NOMO-1 treated with dmso at 0.1 percent for 144 hours (cell line): ENCODE data around the gene IQCH.
A peak's percentile ranks its signal among the peaks of the same experiment; 100 is the strongest.
"Not testable (repeated sequence)": the region's sequence is repeated elsewhere in the genome, so short reads cannot be mapped to it uniquely, and the experiment has no call there.

Experiments
- DNase-seq: peaks from one replicate; lab custom pipeline; 2025; ENCODE audit not compliant: unreplicated experiment; lab: John Stamatoyannopoulos, UW

IQCH gene

GRCh38 chr15:67433495-67434099 is 179.0 kb downstream of the IQCH start:
- DNase-seq = peak; percentile 4

GRCh38 chr15:67436351-67437250 is 182.0 kb downstream of the IQCH start:
- DNase-seq = not testable (repeated sequence)

- no peak for DNase-seq
Measured at GRCh38 chr15:67444100-67444499, 189.5 kb downstream of the IQCH start.

- no peak for DNase-seq
Measured at GRCh38 chr15:67446449-67446848, 191.9 kb downstream of the IQCH start.

GRCh38 chr15:67448372-67448771 is 193.8 kb downstream of the IQCH start:
- DNase-seq = not testable (repeated sequence)

- not testable (repeated sequence) for DNase-seq
Measured at GRCh38 chr15:67453703-67454102, 199.1 kb downstream of the IQCH start.

- peak; percentile 51 for DNase-seq
Measured at GRCh38 chr15:67456677-67457529, 202.3 kb downstream of the IQCH start.

- no peak for DNase-seq
Measured at GRCh38 chr15:67458331-67459029, 203.9 kb downstream of the IQCH start.

- no peak for DNase-seq
Measured at GRCh38 chr15:67460521-67460920, 205.9 kb downstream of the IQCH start.

GRCh38 chr15:67461735-67462134 is 207.1 kb downstream of the IQCH start:
- no peak for DNase-seq

- DNase-seq = no peak
Measured at GRCh38 chr15:67462875-67463274, 208.3 kb downstream of the IQCH start.

- DNase-seq = no peak
Measured at GRCh38 chr15:67463488-67463887, 208.9 kb downstream of the IQCH start.

- no peak for DNase-seq
Measured at GRCh38 chr15:67465196-67465952, 210.8 kb downstream of the IQCH start.

- no peak for DNase-seq
Measured at GRCh38 chr15:67468416-67468815, 213.8 kb downstream of the IQCH start.

- DNase-seq = no peak
Measured at GRCh38 chr15:67469680-67470079, 215.1 kb downstream of the IQCH start.

- no peak for DNase-seq
Measured at GRCh38 chr15:67472957-67473356, 218.4 kb downstream of the IQCH start.

GRCh38 chr15:67474405-67475110 is 220.0 kb downstream of the IQCH start:
- no peak for DNase-seq

GRCh38 chr15:67479781-67480505 is 225.4 kb downstream of the IQCH start:
- no peak for DNase-seq

- no peak for DNase-seq
Measured at GRCh38 chr15:67480741-67481140, 226.2 kb downstream of the IQCH start.
